HCT116 (cell line): ENCODE measurements around the gene WFDC12. TPM values are rescaled to one million over a fixed set of nuclear protein-coding genes. Genes with fewer than 3 reads are reported as not detected.

Source experiments
- ATAC-seq: fragments of 200-7000 bp; cut with Tn5 transposase; 2 replicates; pipeline ENCODE4 v1.9.1; 2020; ENCODE audit warnings: mild to moderate bottlenecking, moderate library complexity
- BruUV-seq: library from RNA; stranded (reverse); fragments of 400-500 nt; replicated peaks from 2 replicates; lab custom pipeline; 2021; lab: Mats Ljungman, UMichigan
- CTCF ChIA-PET: fragments of 300-600 bp; sonication (Branson Sonifier 250); formaldehyde crosslinking; loops from one replicate; lab custom pipeline; 2021; ENCODE audit warnings: antibody characterized with exemption; lab: Charles Lee
- POLR2A ChIA-PET: fragments of 300-600, 350-600 bp; sonication (Branson Sonifier 250); formaldehyde crosslinking; loops from one replicate; lab custom pipeline; 2021; ENCODE audit warnings: antibody characterized with exemption; lab: Charles Lee
- RAD21 ChIA-PET, 2 experiments: fragments of 300-600 bp; sonication (Branson Sonifier 250); formaldehyde crosslinking; loops; one replicate each; lab custom pipeline; 2023; ENCODE audit warnings: low total read pairs in 2 of 2; ENCODE audit not compliant: uncharacterized antibody in 2 of 2, unreplicated experiment in 2 of 2, low non-redundant PET in 1 of 2; lab: Charles Lee
- DNase-seq: peaks from one replicate; pipeline ENCODE4 v3.0.0-alpha.2; 2010; ENCODE audit warnings: low read depth, low spot score
- H2AFZ ChIP-seq: fragments of 200-600 bp; shearing (Covaris generic), sonication (generic); 2 replicates; pipeline ENCODE4 v1.6.1; 2017; ENCODE audit warnings: low read depth, mixed run types, mixed read lengths, antibody characterized with exemption, low read length; ENCODE audit not compliant: poor library complexity, severe bottlenecking
- H3K27ac ChIP-seq: 2 replicates; pipeline ENCODE4 v1.5.1; 2012; ENCODE audit warnings: low read depth, low read length
- H3K27me3 ChIP-seq: fragments of 200-600 bp; sonication (generic); 2 replicates; pipeline ENCODE4 v1.6.1; 2016; ENCODE audit warnings: mixed run types, low read length, mixed read lengths; ENCODE audit not compliant: insufficient read depth
- H3K36me3 ChIP-seq, 2 experiments: fragments of 200-500 bp in 1 of 2; fragments of 200-600 bp in 1 of 2; sonication (Bioruptor generic) in 1 of 2; sonication (generic) in 1 of 2; 2 replicates each; pipeline versions ENCODE4 v1.5.1 to v1.6.1; 2014 to 2016; ENCODE audit warnings: low read length in 2 of 2, inconsistent platforms in 1 of 2, mixed read lengths in 1 of 2, mixed run types in 1 of 2; ENCODE audit not compliant: insufficient read depth in 2 of 2, control insufficient read depth in 1 of 2
- H3K4me1 ChIP-seq, 2 experiments: fragments of 200-600 bp in 1 of 2; sonication (generic) in 1 of 2; 2 replicates each; pipeline versions ENCODE4 v1.5.1 to v1.6.1; 2012 to 2017; ENCODE audit warnings: low read length in 2 of 2, inconsistent platforms in 1 of 2, mild to moderate bottlenecking in 1 of 2, mixed read lengths in 1 of 2, mixed run types in 1 of 2, moderate library complexity in 1 of 2; ENCODE audit not compliant: insufficient read depth in 2 of 2, control insufficient read depth in 1 of 2
- H3K4me2 ChIP-seq: fragments of 200-600 bp; sonication (generic); 2 replicates; pipeline ENCODE4 v1.6.1; 2017; ENCODE audit warnings: mixed run types, low read length, mixed read lengths
- H3K4me3 ChIP-seq, 2 experiments: fragments of 200-600 bp in 1 of 2; sonication (generic) in 1 of 2; replicated peaks in 1 of 2; 2 replicates each; pipeline ENCODE4 v1.5.1; 2011 to 2016; ENCODE audit warnings: low read length in 2 of 2, control low read depth in 1 of 2, low read depth in 1 of 2, mild to moderate bottlenecking in 1 of 2, mixed read lengths in 1 of 2, mixed run types in 1 of 2
- H3K79me2 ChIP-seq: fragments of 200-600 bp; sonication (generic); 2 replicates; pipeline ENCODE4 v1.6.1; 2017; ENCODE audit warnings: mild to moderate bottlenecking, mixed run types, low read length, moderate library complexity, mixed read lengths; ENCODE audit not compliant: insufficient read depth
- H3K9ac ChIP-seq: fragments of 200-600 bp; sonication (generic); 2 replicates; pipeline ENCODE4 v1.6.1; 2016; ENCODE audit warnings: low read length, mixed read lengths
- H3K9me2 ChIP-seq: fragments of 200-600 bp; sonication (generic), shearing (Covaris generic); 2 replicates; pipeline ENCODE4 v1.6.1; 2017; ENCODE audit warnings: mixed run types, mild to moderate bottlenecking, moderate library complexity; ENCODE audit not compliant: insufficient read depth
- H3K9me3 ChIP-seq, 2 experiments: fragments of 200-500 bp in 1 of 2; fragments of 200-600 bp in 1 of 2; sonication (Bioruptor generic) in 1 of 2; sonication (generic) in 1 of 2; 2 replicates each; pipeline ENCODE4 v1.6.1; 2014 to 2017; ENCODE audit warnings: low read length in 2 of 2, mixed read lengths in 2 of 2, inconsistent platforms in 1 of 2, low read depth in 1 of 2, mild to moderate bottlenecking in 1 of 2, mixed run types in 1 of 2, moderate library complexity in 1 of 2; ENCODE audit not compliant: control insufficient read depth in 1 of 2, insufficient read depth in 1 of 2
- H4K20me1 ChIP-seq: fragments of 200-600 bp; sonication (generic), shearing (Covaris generic); 2 replicates; pipeline ENCODE4 v1.6.1; 2017; ENCODE audit warnings: mixed run types, mild to moderate bottlenecking, moderate library complexity; ENCODE audit not compliant: insufficient read depth
- CEBPB ChIP-seq: IDR thresholded peaks from 2 replicates; pipeline ENCODE4 v1.6.1; 2012; ENCODE audit warnings: low read depth
- EGR1 ChIP-seq: IDR thresholded peaks from 2 replicates; pipeline ENCODE4 v1.6.1; 2012; ENCODE audit warnings: low read depth
- ELF1 ChIP-seq: IDR thresholded peaks from 2 replicates; pipeline ENCODE4 v1.6.1; 2012; ENCODE audit warnings: low read depth, borderline replicate concordance
- EZH2 ChIP-seq: fragments of 200-600 bp; sonication (generic); IDR thresholded peaks from 2 replicates; pipeline ENCODE4 v1.6.1; 2017; ENCODE audit warnings: antibody characterized with exemption, mixed run types
- EZH2phosphoT487 ChIP-seq: fragments of 200-600 bp; IDR thresholded peaks from 2 replicates; pipeline ENCODE4 v1.6.1; 2018; ENCODE audit warnings: antibody characterized with exemption, borderline replicate concordance
- JUND ChIP-seq: IDR thresholded peaks from 2 replicates; pipeline ENCODE4 v1.6.1; 2012
- POLR2A ChIP-seq: IDR thresholded peaks from 2 replicates; pipeline ENCODE4 v1.7.0; 2011; ENCODE audit warnings: borderline replicate concordance; ENCODE audit not compliant: insufficient read depth, insufficient read length; ENCODE audit errors: extremely low read depth
- POLR2AphosphoS5 ChIP-seq: IDR thresholded peaks from 2 replicates; pipeline ENCODE4 v1.6.1; 2011; ENCODE audit warnings: mild to moderate bottlenecking, low read depth, low read length, moderate library complexity
- RAD21 ChIP-seq: IDR thresholded peaks from 2 replicates; pipeline ENCODE4 v1.6.1; 2012; ENCODE audit warnings: low read depth, mild to moderate bottlenecking
- REST ChIP-seq: IDR thresholded peaks from 2 replicates; pipeline ENCODE4 v1.6.1; 2012; ENCODE audit warnings: low read depth
- SIN3A ChIP-seq: IDR thresholded peaks from 2 replicates; pipeline ENCODE4 v1.6.1; 2012; ENCODE audit warnings: low read depth
- SP1 ChIP-seq: IDR thresholded peaks from 2 replicates; pipeline ENCODE4 v1.6.1; 2012; ENCODE audit warnings: low read depth
- SRF ChIP-seq: IDR thresholded peaks from 2 replicates; pipeline ENCODE4 v1.6.1; 2012; ENCODE audit warnings: low read depth
- YY1 ChIP-seq: IDR thresholded peaks from 2 replicates; pipeline ENCODE4 v1.6.1; 2011; ENCODE audit warnings: low read length, low read depth, moderate library complexity, mild to moderate bottlenecking; ENCODE audit not compliant: insufficient replicate concordance; ENCODE audit errors: extremely low read depth
- ZBTB33 ChIP-seq: IDR thresholded peaks from 2 replicates; pipeline ENCODE4 v1.6.1; 2011; ENCODE audit warnings: mild to moderate bottlenecking, low read length, moderate library complexity; ENCODE audit not compliant: insufficient replicate concordance; ENCODE audit errors: extremely low read depth
- ZFX ChIP-seq: fragments of 450-650 bp; IDR thresholded peaks from 2 replicates; pipeline ENCODE4 v1.6.1; 2017
- intact Hi-C: fragments of 100-400 bp; cut with micrococcal nuclease; formaldehyde crosslinking; loops from 2 replicates; pipeline ENCODE4 v1.10.0; 2022
- total RNA-seq: library from RNA; stranded (reverse); gene quantifications from one replicate; pipeline ENCODE4 v1.2.1, GENCODE V29; 2021; ENCODE audit not compliant: unreplicated experiment

Gene WFDC12
- total RNA-seq, 1 experiment from 2014 or later, result not detected

- no peak overlapping the region for H3K9ac ChIP-seq
- no peak overlapping the region for H3K27ac ChIP-seq
- H3K27me3 ChIP-seq, result no peaks in the 10 kb centered on the region
- RAD21 ChIA-PET, result no interaction called here
- H2AFZ ChIP-seq, result no peak overlapping the region
- no peaks in the 10 kb centered on the region for H3K4me1 ChIP-seq
- no peaks in the 10 kb centered on the region for H3K9me2 ChIP-seq
- H3K36me3 ChIP-seq, result no peaks in the 10 kb centered on the region
- ATAC-seq (no peak), DNase-seq (no peak)
- CTCF ChIA-PET, result no interaction called here
- intact Hi-C loops, result no loop called here
- H3K9me3 ChIP-seq, result no peaks in the 10 kb centered on the region; a peak in 1 of 4 replicates
- no peaks in the 10 kb centered on the region for H3K79me2 ChIP-seq
- H3K4me3 ChIP-seq, result no peak overlapping the region
- POLR2A ChIA-PET, result no interaction called here
- no peaks in the 10 kb centered on the region for H4K20me1 ChIP-seq
- no peak overlapping the region for H3K4me2 ChIP-seq
- no TSS peak for BruUV-seq
- TF ChIP-seq CEBPB (no peak), SRF (no peak), SP1 (no peak), RAD21 (no peak), POLR2A (no peak), REST (no peak), YY1 (no peak), EZH2 (no peak), POLR2AphosphoS5 (no peak), ZFX (no peak), JUND (no peak), ZBTB33 (no peak), EZH2phosphoT487 (no peak), ELF1 (no peak), SIN3A (no peak), EGR1 (no peak)
Observed at GRCh38 chr20:45164906-45165305, 40.6 kb upstream of the WFDC12 start.
